ENCODE data around the gene SNRNP27. TPM values are rescaled to one million over a fixed set of nuclear protein-coding genes. Genes with fewer than 3 reads are reported as not detected.

SNRNP27 gene
- total and polyA plus RNA-seq, 9 donors, result 31.6 to 69.0 (median 39.0) TPM

- WGBS, 3 donors, result 94 to 97% (median 96%) methylated on average over 3 of the region's 3 CpGs
- intact Hi-C loops (cut with DNase I), result loop anchor here in 1 of 4 donors (10.0 kb wide), 1 partner anchor 142 kb away; no protein-coding TSS in a partner anchor
- Histone ChIP-seq H3K27me3 (no peaks in the 10 kb centered on the region), H3K9me3 (no peaks in the 10 kb centered on the region), H3K4me1 (ENCODE audit: insufficient read depth) (no peaks in the 10 kb centered on the region), H3K36me3 (no peaks in the 10 kb centered on the region), H3K27ac (no peak overlapping the region), H3K4me3 (no peak overlapping the region)
- DNase-seq, result no peak
- TF ChIP-seq, protein P1, sequence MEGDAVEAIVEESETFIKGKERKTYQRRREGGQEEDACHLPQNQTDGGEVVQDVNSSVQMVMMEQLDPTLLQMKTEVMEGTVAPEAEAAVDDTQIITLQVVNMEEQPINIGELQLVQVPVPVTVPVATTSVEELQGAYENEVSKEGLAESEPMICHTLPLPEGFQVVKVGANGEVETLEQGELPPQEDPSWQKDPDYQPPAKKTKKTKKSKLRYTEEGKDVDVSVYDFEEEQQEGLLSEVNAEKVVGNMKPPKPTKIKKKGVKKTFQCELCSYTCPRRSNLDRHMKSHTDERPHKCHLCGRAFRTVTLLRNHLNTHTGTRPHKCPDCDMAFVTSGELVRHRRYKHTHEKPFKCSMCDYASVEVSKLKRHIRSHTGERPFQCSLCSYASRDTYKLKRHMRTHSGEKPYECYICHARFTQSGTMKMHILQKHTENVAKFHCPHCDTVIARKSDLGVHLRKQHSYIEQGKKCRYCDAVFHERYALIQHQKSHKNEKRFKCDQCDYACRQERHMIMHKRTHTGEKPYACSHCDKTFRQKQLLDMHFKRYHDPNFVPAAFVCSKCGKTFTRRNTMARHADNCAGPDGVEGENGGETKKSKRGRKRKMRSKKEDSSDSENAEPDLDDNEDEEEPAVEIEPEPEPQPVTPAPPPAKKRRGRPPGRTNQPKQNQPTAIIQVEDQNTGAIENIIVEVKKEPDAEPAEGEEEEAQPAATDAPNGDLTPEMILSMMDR (IDR thresholded peaks at IDR 0.05), result no peak
- no peak for TF ChIP-seq EP300 (IDR thresholded peaks at IDR 0.05)
- TF ChIP-seq POLR2A (IDR thresholded peaks at IDR 0.05), result no peak
These were observed 29.4 kb downstream of the SNRNP27 start for GRCh38 chr2:69923116-69923515.

- Histone ChIP-seq H3K27ac (no peak overlapping the region), H3K27me3 (no peaks in the 10 kb centered on the region), H3K4me1 (ENCODE audit: insufficient read depth) (no peaks in the 10 kb centered on the region), H3K9me3 (no peaks in the 10 kb centered on the region), H3K36me3 (no peaks in the 10 kb centered on the region), H3K4me3 (no peak overlapping the region)
- intact Hi-C loops (cut with DNase I), result loop anchor here in 1 of 4 donors (10.0 kb wide), 1 partner anchor 138 kb away; no protein-coding TSS in a partner anchor
- TF ChIP-seq EP300 (IDR thresholded peaks at IDR 0.05), result no peak
- TF ChIP-seq POLR2A (IDR thresholded peaks at IDR 0.05), result no peak
- TF ChIP-seq, protein P1 (IDR thresholded peaks at IDR 0.05), result no peak
- 77 to 83% (median 82%) methylated on average over 3 of the region's 3 CpGs for WGBS, 3 donors
- DNase-seq, result no peak
These were observed 33.2 kb downstream of the SNRNP27 start for GRCh38 chr2:69926849-69927515.

GRCh38 chr2:69931832-69932595 lies 38.3 kb downstream of the SNRNP27 start:
- DNase-seq, result no peak
- no peaks in the 10 kb centered on the region for H3K27me3 ChIP-seq
- intact Hi-C loops (cut with DNase I), result no loop called here
- WGBS, 3 donors, result 88 to 92% (median 90%) methylated on average over 7 of the region's 7 CpGs
- H3K27ac ChIP-seq, result no peak overlapping the region
- H3K9me3 ChIP-seq, result no peaks in the 10 kb centered on the region
- H3K36me3 ChIP-seq, result no peaks in the 10 kb centered on the region
- no peaks in the 10 kb centered on the region for H3K4me1 ChIP-seq (ENCODE audit: insufficient read depth)
- no peak overlapping the region for H3K4me3 ChIP-seq
- TF ChIP-seq, protein P1 (IDR thresholded peaks at IDR 0.05), result no peak
- TF ChIP-seq POLR2A (IDR thresholded peaks at IDR 0.05) (no peak), EP300 (IDR thresholded peaks at IDR 0.05) (no peak)

DNA sequence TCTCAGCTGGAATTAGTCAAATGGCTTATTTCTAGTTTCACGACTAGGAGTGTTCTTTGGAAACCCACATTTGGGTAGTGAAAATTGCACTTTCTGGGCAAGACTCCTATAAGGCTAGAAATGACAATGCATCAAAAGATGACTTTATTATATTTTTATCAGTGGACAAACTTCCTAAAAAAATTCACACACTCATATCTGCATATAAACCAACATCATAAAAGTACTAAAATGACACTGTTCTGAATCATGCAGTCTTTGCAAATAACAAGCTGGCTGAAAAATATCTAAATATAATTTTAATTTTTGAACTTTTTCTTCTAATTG lies 38.8 kb downstream of the SNRNP27 start:
- H3K4me1 ChIP-seq (ENCODE audit: insufficient read depth), result no peaks in the 10 kb centered on the region
- no peak overlapping the region for H3K4me3 ChIP-seq
- H3K9me3 ChIP-seq, result no peaks in the 10 kb centered on the region
- no peak for DNase-seq
- no peak overlapping the region for H3K27ac ChIP-seq
- 74 to 97% (median 89%) methylated on average over 1 of the region's 1 CpG for WGBS, 3 donors
- no peak for TF ChIP-seq POLR2A (IDR thresholded peaks at IDR 0.05)
- TF ChIP-seq, protein P1 (IDR thresholded peaks at IDR 0.05), result no peak
- TF ChIP-seq EP300 (IDR thresholded peaks at IDR 0.05), result no peak
- intact Hi-C loops (cut with DNase I), result no loop called here
- no peaks in the 10 kb centered on the region for H3K27me3 ChIP-seq
- H3K36me3 ChIP-seq, result no peaks in the 10 kb centered on the region

All from ovary (tissue), 9 donors.